Measurements from ENCODE around the gene ACVR1.
"Not testable (repeated sequence)": the region's sequence is repeated elsewhere in the genome, so short reads cannot be mapped to it uniquely, and the experiment has no call there.

Gene ACVR1

GRCh38 chr2:157764386-157764785 lies 111.7 kb downstream of the ACVR1 start:
- H3K4me3 ChIP-seq (ENCODE audit: low read depth, low read length): no peak overlapping the region
- no peak for TF ChIP-seq CTCF (IDR thresholded peaks at IDR 0.05; ENCODE audit: insufficient read depth, low read depth, low read length, missing control alignments)
- no peak for DNase-seq (ENCODE audit: low read depth)

GRCh38 chr2:157761520-157761919 lies 114.6 kb downstream of the ACVR1 start:
- no peak overlapping the region for H3K4me3 ChIP-seq (ENCODE audit: low read depth, low read length)
- TF ChIP-seq CTCF (IDR thresholded peaks at IDR 0.05; ENCODE audit: insufficient read depth, low read depth, low read length, missing control alignments): no peak
- no peak for DNase-seq (ENCODE audit: low read depth)

GRCh38 chr2:157760949-157761348 lies 115.2 kb downstream of the ACVR1 start:
- no peak overlapping the region for H3K4me3 ChIP-seq (ENCODE audit: low read depth, low read length)
- TF ChIP-seq CTCF (IDR thresholded peaks at IDR 0.05; ENCODE audit: insufficient read depth, low read depth, low read length, missing control alignments): no peak
- no peak for DNase-seq (ENCODE audit: low read depth)

- DNase-seq (ENCODE audit: low read depth): no peak
- no peak for TF ChIP-seq CTCF (IDR thresholded peaks at IDR 0.05; ENCODE audit: insufficient read depth, low read depth, low read length, missing control alignments)
- H3K4me3 ChIP-seq (ENCODE audit: low read depth, low read length): no peak overlapping the region
These were observed 116.3 kb downstream of the ACVR1 start for GRCh38 chr2:157759855-157760254.

- TF ChIP-seq CTCF (IDR thresholded peaks at IDR 0.05; ENCODE audit: insufficient read depth, low read depth, low read length, missing control alignments): no peak
- no peak overlapping the region for H3K4me3 ChIP-seq (ENCODE audit: low read depth, low read length)
- DNase-seq (ENCODE audit: low read depth): no peak
These were observed 117.5 kb downstream of the ACVR1 start for GRCh38 chr2:157758586-157758985.

GRCh38 chr2:157757500-157757899 lies 118.6 kb downstream of the ACVR1 start:
- no peak overlapping the region for H3K4me3 ChIP-seq (ENCODE audit: low read depth, low read length)
- DNase-seq (ENCODE audit: low read depth): no peak
- TF ChIP-seq CTCF (IDR thresholded peaks at IDR 0.05; ENCODE audit: insufficient read depth, low read depth, low read length, missing control alignments): no peak

GRCh38 chr2:157756447-157756846 lies 119.7 kb downstream of the ACVR1 start:
- not testable (repeated sequence) for DNase-seq (ENCODE audit: low read depth); H3K4me3 ChIP-seq (ENCODE audit: low read depth, low read length)

Data from GM12865 (cell line).